HG03565 (cell line): ENCODE data around the gene HOXA5.
A peak's percentile ranks its signal among the peaks of the same experiment; 100 is the strongest.

Experiments used
- ATAC-seq: cut with Tn5 transposase; IDR thresholded peaks from one replicate; pipeline ENCODE4 v1.9.1; 2021; ENCODE audit warnings: mild to moderate bottlenecking, moderate library complexity; ENCODE audit not compliant: unreplicated experiment

Gene HOXA5

GRCh38 chr7:27150568-27151340 lies 7.3 kb upstream of the HOXA5 start:
- ATAC-seq: peak; percentile 70

- no peak for ATAC-seq
These were observed 6.5 kb upstream of the HOXA5 start for GRCh38 chr7:27149842-27150567.

DNA sequence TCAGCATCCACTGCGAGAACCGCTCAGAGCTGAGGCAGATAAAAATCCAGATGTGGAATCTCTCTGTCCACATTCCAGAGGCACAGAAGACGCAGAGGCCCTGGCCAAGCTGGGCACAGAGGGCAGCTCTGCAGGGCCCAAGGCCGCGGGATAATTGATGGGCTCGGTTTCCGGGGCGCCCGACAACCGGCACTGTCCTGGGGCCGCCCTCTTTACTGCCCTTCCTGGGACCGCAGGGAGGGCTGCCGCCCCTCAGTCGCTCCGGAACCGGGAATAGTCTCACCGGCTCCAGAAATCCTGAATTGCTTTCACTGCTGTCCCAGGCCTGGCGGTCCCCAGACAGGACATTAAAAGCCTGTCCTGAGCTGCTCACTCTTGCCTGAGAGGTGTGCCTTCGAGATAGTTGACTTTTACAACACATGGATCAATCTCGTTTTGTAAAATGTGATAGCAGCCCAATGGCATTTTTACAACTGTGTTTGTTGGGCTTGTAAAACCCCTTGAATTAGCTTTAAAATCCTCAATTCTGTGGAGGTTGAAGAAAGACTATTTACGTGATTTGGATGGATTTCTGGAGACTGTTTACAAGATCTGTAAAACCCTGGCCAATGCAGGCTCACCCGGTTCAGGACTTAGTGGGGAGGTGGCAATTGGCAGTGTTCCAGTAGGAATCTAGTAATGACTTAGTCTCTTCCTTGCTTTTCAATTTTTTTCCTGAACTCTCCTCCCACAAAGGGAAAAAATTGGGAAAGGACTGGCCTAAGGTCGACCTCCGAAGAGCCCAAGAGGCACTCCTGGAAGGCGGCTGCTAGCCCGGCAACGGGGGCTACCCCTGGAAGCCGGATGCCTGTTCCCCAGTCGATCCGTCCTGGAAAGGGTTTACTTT lies 5.5 kb upstream of the HOXA5 start:
- no peak for ATAC-seq

GRCh38 chr7:27148031-27148755 lies 4.7 kb upstream of the HOXA5 start:
- no peak for ATAC-seq

GRCh38 chr7:27147199-27148030 lies 3.9 kb upstream of the HOXA5 start, which contains the start of gene HOXA6:
Gene HOXA6, minus strand, starts transcription at chr7:27147774. Its CDS starts 25 bp downstream, at chr7:27147749.
- no peak for ATAC-seq

DNA sequence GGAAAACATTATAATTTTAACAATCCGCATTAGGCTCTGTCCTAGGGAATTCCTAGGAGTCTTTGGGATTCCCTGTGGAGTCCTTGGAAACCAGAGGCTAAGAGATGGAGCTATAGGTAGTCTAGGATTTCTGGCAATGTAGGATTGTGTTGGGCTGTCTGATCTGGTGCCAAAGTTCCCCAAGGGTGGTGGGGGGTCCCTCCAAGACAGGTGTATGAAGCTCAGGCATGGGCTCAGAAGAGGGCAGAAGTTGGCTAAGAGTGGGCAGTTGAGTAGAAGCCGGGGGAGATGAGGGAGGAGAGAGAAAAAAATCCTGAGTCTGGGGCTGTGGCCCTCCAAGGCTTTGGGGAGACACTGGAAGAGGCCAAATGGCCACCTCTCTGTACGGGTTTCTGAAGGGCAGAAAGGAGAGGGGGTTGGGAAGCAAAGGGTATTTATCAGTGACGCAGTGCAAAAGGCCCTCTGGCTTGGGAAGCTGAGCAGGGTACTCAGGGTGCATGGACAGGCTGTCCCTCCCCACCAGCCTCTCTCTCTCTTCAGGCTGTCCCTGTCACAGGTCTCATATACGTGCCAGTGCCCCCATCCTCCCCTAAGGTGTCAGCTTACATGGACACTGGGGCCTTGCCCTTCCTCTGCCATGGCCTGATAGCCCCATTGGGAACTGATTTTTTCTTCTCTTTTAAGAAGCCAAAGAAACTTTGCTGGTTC lies 3.2 kb upstream of the HOXA5 start:
- ATAC-seq: no peak

- ATAC-seq: no peak
These were observed 2.5 kb upstream of the HOXA5 start for GRCh38 chr7:27145914-27146412.

- ATAC-seq: no peak
These were observed 1.9 kb upstream of the HOXA5 start for GRCh38 chr7:27145165-27145913.

DNA sequence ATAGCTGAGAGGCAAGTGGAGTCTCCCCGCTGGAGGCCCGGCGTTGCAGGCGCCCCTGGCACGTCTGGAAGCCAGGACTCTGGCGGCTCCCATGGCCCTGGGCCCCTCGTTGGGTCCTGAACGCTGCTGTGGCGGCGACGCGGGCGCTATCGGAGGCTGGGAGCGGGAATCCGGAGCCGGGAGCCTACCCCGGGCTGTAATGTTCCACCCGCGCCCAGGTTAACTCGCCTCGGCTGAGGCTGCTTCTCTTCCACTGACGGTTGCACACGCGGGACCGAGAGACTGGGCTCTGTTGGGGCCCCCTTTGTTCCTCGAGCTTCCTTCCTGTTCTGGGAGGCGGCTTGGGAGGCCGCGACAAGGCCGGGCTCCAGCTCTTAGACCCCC lies 1.3 kb upstream of the HOXA5 start:
- ATAC-seq: no peak

- no peak for ATAC-seq
These were observed 684 bp upstream of the HOXA5 start for GRCh38 chr7:27143950-27144780.

- ATAC-seq: no peak
These were observed 880 bp downstream of the HOXA5 start for GRCh38 chr7:27142580-27143022.

GRCh38 chr7:27141923-27142579 lies 1.4 kb downstream of the HOXA5 start:
- ATAC-seq: no peak

DNA sequence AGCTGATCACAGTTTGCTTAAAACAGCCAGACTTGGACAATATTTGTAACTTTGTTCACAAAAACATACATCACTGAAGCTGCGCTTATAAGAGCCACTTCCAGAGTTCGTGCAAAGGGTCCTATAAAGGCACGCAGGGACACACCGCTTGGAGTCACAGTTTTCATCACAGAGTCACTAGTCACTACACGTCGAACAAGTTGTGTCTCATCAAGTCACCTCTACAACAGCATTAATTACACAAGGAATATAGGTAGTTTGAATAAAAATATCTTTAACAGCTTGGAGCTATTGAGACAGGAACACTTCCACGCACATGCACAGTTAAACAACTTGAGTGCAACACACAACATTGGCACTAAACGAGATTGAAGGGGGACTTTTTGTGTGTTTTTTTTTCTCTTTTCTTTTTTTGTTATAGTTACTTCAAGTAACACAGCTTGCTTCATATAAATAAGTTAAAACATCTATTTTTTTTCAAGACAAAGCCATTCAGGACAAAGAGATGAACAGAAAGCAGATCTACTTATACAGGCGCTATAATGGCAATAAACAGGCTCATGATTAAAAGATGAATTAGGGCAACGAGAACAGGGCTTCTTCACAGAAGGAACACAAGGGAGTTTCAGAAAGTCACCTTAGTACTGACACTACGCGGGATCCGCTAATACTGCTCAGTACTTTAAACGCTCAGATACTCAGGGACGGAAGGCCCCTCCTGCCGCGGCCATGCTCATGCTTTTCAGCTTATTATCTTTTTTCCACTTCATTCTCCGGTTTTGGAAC lies 2.2 kb downstream of the HOXA5 start:
- ATAC-seq: no peak

GRCh38 chr7:27140126-27140857 lies 3.2 kb downstream of the HOXA5 start:
- no peak for ATAC-seq
